SK-N-DZ (cell line): ENCODE measurements around the gene FAM193A.
"Not testable (repeated sequence)": the region's sequence is repeated elsewhere in the genome, so short reads cannot be mapped to it uniquely, and the experiment has no call there.

Source experiments
- DNase-seq: peaks from one replicate; pipeline ENCODE4 v3.0.0-alpha.2; 2015; ENCODE audit warnings: low spot score

Gene FAM193A

GRCh38 chr4:2723751-2724150, 187.3 kb downstream of the FAM193A start:
- DNase-seq = no peak

GRCh38 chr4:2725380-2725779, 188.9 kb downstream of the FAM193A start:
- no peak for DNase-seq

GRCh38 chr4:2726881-2727280, 190.4 kb downstream of the FAM193A start:
- DNase-seq = not testable (repeated sequence)

- no peak for DNase-seq
Observed at GRCh38 chr4:2728221-2728620, 191.8 kb downstream of the FAM193A start.

GRCh38 chr4:2728806-2729532, 192.5 kb downstream of the FAM193A start:
- DNase-seq = no peak

GRCh38 chr4:2729533-2729875, 193.1 kb downstream of the FAM193A start:
- DNase-seq = no peak

GRCh38 chr4:2731907-2732317, 195.5 kb downstream of the FAM193A start:
- DNase-seq = no peak

- DNase-seq = no peak
Observed at GRCh38 chr4:2732526-2732925, 196.1 kb downstream of the FAM193A start.

- no peak for DNase-seq
Observed at GRCh38 chr4:2733001-2733843, 196.8 kb downstream of the FAM193A start.

- no peak for DNase-seq
Observed at GRCh38 chr4:2733844-2734574, 197.6 kb downstream of the FAM193A start.

- no peak for DNase-seq
Observed at GRCh38 chr4:2734612-2735011, 198.2 kb downstream of the FAM193A start.

- DNase-seq = no peak
Observed at GRCh38 chr4:2735869-2736268, 199.4 kb downstream of the FAM193A start.

- not testable (repeated sequence) for DNase-seq
Observed at GRCh38 chr4:2738296-2738695, 201.8 kb downstream of the FAM193A start.

GRCh38 chr4:2741626-2742025, 205.2 kb downstream of the FAM193A start:
- DNase-seq = no peak

- DNase-seq = no peak
Observed at GRCh38 chr4:2742081-2742822, 205.8 kb downstream of the FAM193A start.

GRCh38 chr4:2742823-2743517, 206.5 kb downstream of the FAM193A start:
- no peak for DNase-seq

GRCh38 chr4:2743518-2744445, 207.3 kb downstream of the FAM193A start:
- no peak for DNase-seq

- no peak for DNase-seq
Observed at GRCh38 chr4:2744576-2745270, 208.3 kb downstream of the FAM193A start.

- DNase-seq = no peak
Observed at GRCh38 chr4:2745516-2745915, 209.1 kb downstream of the FAM193A start.
